Neural cell (in vitro differentiated cells): ENCODE measurements around the gene CCDC47. TPM values are rescaled to one million over a fixed set of nuclear protein-coding genes. Genes with fewer than 3 reads are reported as not detected.

Experiments used
- H2AFZ ChIP-seq: fragments of 200-600, 300-800 bp; sonication (generic), shearing (Covaris generic); 2 replicates; pipeline ENCODE4 v1.6.0; 2014; ENCODE audit warnings: low read depth, mild to moderate bottlenecking, antibody characterized with exemption, low read length, moderate library complexity
- H3F3A ChIP-seq: fragments of 200-600 bp; shearing (Covaris generic); 2 replicates; pipeline ENCODE4 v1.6.1; 2016; ENCODE audit warnings: mild to moderate bottlenecking, moderate library complexity, mixed read lengths, antibody characterized with exemption, low read length; ENCODE audit not compliant: insufficient read depth, poor library complexity, severe bottlenecking
- H3K27ac ChIP-seq: fragments of 200-600, 300-800 bp; sonication (generic), shearing (Covaris generic); 2 replicates; pipeline ENCODE4 v1.5.1; 2014; ENCODE audit warnings: mild to moderate bottlenecking, low read length, moderate library complexity
- H3K27me3 ChIP-seq: fragments of 300-800, 200-600 bp; sonication (generic), shearing (Covaris generic); 2 replicates; pipeline ENCODE4 v1.6.0; 2014; ENCODE audit warnings: mild to moderate bottlenecking, low read depth, low read length, moderate library complexity; ENCODE audit not compliant: insufficient read depth
- H3K36me3 ChIP-seq: fragments of 300-800, 200-600 bp; sonication (generic), shearing (Covaris generic); 2 replicates; pipeline ENCODE4 v1.5.1; 2014; ENCODE audit warnings: mild to moderate bottlenecking, antibody characterized with exemption, low read length, moderate library complexity; ENCODE audit not compliant: insufficient read depth
- H3K4me2 ChIP-seq: fragments of 300-800, 200-600 bp; sonication (generic), shearing (Covaris generic); 2 replicates; pipeline ENCODE4 v1.6.0; 2014; ENCODE audit warnings: mild to moderate bottlenecking, low read length
- H3K4me3 ChIP-seq: fragments of 300-800, 200-600 bp; sonication (generic), shearing (Covaris generic); 2 replicates; pipeline ENCODE4 v1.5.1; 2014; ENCODE audit warnings: mild to moderate bottlenecking, low read length, moderate library complexity
- H3K79me2 ChIP-seq: fragments of 200-600 bp; shearing (Covaris generic); replicated peaks from 2 replicates; pipeline ENCODE4 v1.6.0; 2014; ENCODE audit warnings: mild to moderate bottlenecking, low read length, moderate library complexity; ENCODE audit not compliant: insufficient read depth
- H3K9ac ChIP-seq: fragments of 300-800, 200-600 bp; sonication (generic), shearing (Covaris generic); 2 replicates; pipeline ENCODE4 v1.6.1; 2016; ENCODE audit warnings: mild to moderate bottlenecking, low read length, mixed read lengths
- H3K9me2 ChIP-seq: fragments of 200-600 bp; shearing (Covaris generic); 2 replicates; pipeline ENCODE4 v1.6.1; 2016; ENCODE audit warnings: mild to moderate bottlenecking, low read length, mixed read lengths; ENCODE audit not compliant: insufficient read depth
- H3K9me3 ChIP-seq: fragments of 200-600, 300-800 bp; sonication (generic), shearing (Covaris generic); 2 replicates; pipeline ENCODE4 v1.6.1; 2016; ENCODE audit warnings: mild to moderate bottlenecking, mixed run types, low read length, moderate library complexity, mixed read lengths
- H4K20me1 ChIP-seq: fragments of 200-600 bp; shearing (Covaris generic); 2 replicates; pipeline ENCODE4 v1.6.1; 2016; ENCODE audit warnings: mild to moderate bottlenecking, mixed run types; ENCODE audit not compliant: insufficient read depth
- EP300 ChIP-seq: fragments of 450-650 bp; conservative IDR thresholded peaks from 2 replicates; pipeline ENCODE4 v1.6.1; 2014; ENCODE audit warnings: antibody characterized with exemption, mild to moderate bottlenecking, moderate library complexity; ENCODE audit not compliant: poor library complexity, severe bottlenecking
- EZH2 ChIP-seq: fragments of 200-600, 300-800 bp; shearing (Covaris generic), sonication (generic); IDR thresholded peaks from 2 replicates; pipeline ENCODE4 v1.6.1; 2014; ENCODE audit warnings: antibody characterized with exemption, low read length, borderline replicate concordance, mild to moderate bottlenecking; ENCODE audit not compliant: insufficient read depth, poor library complexity, severe bottlenecking
- POLR2AphosphoS5 ChIP-seq: IDR thresholded peaks from 2 replicates; pipeline ENCODE4 v1.6.1; 2012
- RAD21 ChIP-seq: fragments of 450-650 bp; conservative IDR thresholded peaks from 2 replicates; pipeline ENCODE4 v1.6.1; 2014; ENCODE audit warnings: antibody characterized with exemption, mild to moderate bottlenecking, moderate library complexity
- SMC3 ChIP-seq: fragments of 450-650 bp; conservative IDR thresholded peaks from 2 replicates; pipeline ENCODE4 v1.6.1; 2014; ENCODE audit warnings: antibody characterized with exemption, mild to moderate bottlenecking, moderate library complexity; ENCODE audit not compliant: poor library complexity
- TAF1 ChIP-seq: IDR thresholded peaks from 2 replicates; pipeline ENCODE4 v1.6.1; 2012; ENCODE audit warnings: low read depth
- polyA plus RNA-seq: library from polyadenylated mRNA; depleted of rRNA; stranded (reverse); fragments of >200 nt; gene quantifications from 2 replicates; pipeline ENCODE4 v1.2.3, GENCODE V29; 2014
- TF ChIP-seq, protein P1 (sequence below): IDR thresholded peaks from 2 replicates; pipeline ENCODE4 v1.6.1; 2012; ENCODE audit warnings: borderline replicate concordance
- TF ChIP-seq, protein P2 (sequence below): fragments of 450-650 bp; IDR thresholded peaks from 2 replicates; pipeline ENCODE4 v1.5.1; 2014; ENCODE audit warnings: antibody characterized with exemption, mild to moderate bottlenecking, moderate library complexity; ENCODE audit not compliant: poor library complexity, severe bottlenecking

Gene CCDC47
- polyA plus RNA-seq, 1 donor from 2014 or later: 49.3 TPM

DNA sequence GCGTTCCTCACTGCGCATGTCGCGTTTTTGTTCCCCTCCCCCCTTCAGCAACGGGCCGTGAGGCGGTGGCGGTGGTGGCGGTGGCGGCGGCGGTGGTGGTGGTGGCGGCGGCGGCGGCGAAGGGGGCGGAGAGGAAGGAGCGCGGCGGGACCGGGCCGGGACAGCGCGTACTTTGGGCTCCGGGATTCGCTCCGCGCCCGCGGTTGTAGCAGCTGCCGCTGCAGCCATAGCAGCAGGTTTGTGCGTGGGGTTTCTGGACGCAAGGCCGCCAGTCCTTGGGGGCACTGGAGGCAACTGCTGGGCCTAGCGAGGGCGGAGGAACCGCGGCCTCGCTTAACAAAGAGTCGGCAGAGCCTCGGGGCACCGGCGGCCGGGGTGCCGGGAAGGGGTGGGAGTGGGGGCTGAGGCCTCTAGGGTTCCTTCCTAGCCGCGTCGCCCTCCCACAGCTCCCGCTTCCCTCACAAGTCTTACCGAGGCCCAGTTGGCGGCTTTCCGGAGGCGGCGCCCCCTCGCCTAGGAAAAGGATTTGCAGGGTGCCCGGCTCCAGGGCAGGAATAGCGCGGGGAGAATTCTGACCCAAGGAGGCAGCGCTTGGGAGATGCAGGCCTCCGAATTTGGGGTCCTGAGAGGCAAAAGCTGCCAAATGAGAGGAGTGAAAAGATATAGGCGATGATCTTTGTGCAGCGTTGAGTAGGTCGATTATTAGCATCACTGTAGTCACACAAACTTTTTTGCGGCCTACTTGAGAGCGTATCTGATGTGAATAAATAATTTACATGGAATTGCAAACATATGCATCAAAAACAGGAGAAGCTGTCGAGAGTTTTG, 958 bp upstream of the CCDC47 start, which contains the start of gene DDX42:
TSS of gene DDX42 (plus strand) at position 30 of the 828 bp plus-strand sequence. CDS start 12,880 bp downstream, outside the sequence.
- Histone ChIP-seq H3K9me2 (no peaks in the 10 kb centered on the region), H3F3A (no peaks in the 10 kb centered on the region), H3K36me3 (no peaks in the 10 kb centered on the region), H3K4me2 (peak within 1 kb of the TSS; percentile 99), H3K79me2 (peaks cover 78% of the 10 kb centered on the region), H3K4me3 (peak within 1 kb of the TSS; percentile 80), H3K27me3 (no peaks in the 10 kb centered on the region), H3K9ac (peak within 1 kb of the TSS; percentile 96), H4K20me1 (peaks cover 16% of the 10 kb centered on the region), H3K9me3 (no peaks in the 10 kb centered on the region), H2AFZ (peak within 1 kb of the TSS; percentile 51), H3K27ac (peak within 1 kb of the TSS; percentile 90)
- peak; percentile 95 for TF ChIP-seq POLR2AphosphoS5
- TF ChIP-seq, protein P1, sequence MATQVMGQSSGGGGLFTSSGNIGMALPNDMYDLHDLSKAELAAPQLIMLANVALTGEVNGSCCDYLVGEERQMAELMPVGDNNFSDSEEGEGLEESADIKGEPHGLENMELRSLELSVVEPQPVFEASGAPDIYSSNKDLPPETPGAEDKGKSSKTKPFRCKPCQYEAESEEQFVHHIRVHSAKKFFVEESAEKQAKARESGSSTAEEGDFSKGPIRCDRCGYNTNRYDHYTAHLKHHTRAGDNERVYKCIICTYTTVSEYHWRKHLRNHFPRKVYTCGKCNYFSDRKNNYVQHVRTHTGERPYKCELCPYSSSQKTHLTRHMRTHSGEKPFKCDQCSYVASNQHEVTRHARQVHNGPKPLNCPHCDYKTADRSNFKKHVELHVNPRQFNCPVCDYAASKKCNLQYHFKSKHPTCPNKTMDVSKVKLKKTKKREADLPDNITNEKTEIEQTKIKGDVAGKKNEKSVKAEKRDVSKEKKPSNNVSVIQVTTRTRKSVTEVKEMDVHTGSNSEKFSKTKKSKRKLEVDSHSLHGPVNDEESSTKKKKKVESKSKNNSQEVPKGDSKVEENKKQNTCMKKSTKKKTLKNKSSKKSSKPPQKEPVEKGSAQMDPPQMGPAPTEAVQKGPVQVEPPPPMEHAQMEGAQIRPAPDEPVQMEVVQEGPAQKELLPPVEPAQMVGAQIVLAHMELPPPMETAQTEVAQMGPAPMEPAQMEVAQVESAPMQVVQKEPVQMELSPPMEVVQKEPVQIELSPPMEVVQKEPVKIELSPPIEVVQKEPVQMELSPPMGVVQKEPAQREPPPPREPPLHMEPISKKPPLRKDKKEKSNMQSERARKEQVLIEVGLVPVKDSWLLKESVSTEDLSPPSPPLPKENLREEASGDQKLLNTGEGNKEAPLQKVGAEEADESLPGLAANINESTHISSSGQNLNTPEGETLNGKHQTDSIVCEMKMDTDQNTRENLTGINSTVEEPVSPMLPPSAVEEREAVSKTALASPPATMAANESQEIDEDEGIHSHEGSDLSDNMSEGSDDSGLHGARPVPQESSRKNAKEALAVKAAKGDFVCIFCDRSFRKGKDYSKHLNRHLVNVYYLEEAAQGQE: peak; percentile 87
- no peak for TF ChIP-seq EZH2
- TF ChIP-seq SMC3: no peak
- peak; percentile 58 for TF ChIP-seq TAF1

DNA sequence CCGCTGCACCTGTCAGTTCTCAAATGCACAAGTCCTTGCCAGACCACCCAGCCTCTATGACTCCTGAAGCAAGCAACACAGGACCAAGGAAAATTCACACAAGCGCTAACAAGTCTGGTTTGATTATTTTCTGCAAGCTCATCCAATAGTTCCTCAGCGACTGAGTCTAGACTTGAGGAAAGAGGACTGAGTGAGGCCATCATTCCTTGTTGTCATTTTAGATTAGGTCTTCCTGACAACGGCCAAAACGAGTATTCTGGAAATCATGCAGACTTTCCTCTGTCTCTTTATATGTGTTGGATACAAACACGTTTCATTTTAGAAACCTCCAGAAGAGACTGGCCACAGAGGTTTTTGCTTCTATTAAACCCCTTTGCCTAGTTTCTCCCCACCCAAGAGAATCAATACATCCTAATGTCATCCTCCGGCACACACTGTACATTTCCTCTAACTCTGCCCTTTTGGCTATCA, 561 bp downstream of the CCDC47 start:
- Histone ChIP-seq H3K4me3 (peak overlapping the region; percentile 80), H2AFZ (peak overlapping the region; percentile 36), H3K27ac (peak overlapping the region; percentile 88), H3K9me2 (no peaks in the 10 kb centered on the region), H3K27me3 (no peaks in the 10 kb centered on the region), H4K20me1 (peaks cover 16% of the 10 kb centered on the region), H3K4me2 (peak overlapping the region; percentile 21), H3K36me3 (no peaks in the 10 kb centered on the region), H3K9me3 (no peaks in the 10 kb centered on the region), H3K79me2 (peaks cover 68% of the 10 kb centered on the region), H3F3A (no peaks in the 10 kb centered on the region), H3K9ac (peak overlapping the region; percentile 89)
- TF ChIP-seq, protein P2, sequence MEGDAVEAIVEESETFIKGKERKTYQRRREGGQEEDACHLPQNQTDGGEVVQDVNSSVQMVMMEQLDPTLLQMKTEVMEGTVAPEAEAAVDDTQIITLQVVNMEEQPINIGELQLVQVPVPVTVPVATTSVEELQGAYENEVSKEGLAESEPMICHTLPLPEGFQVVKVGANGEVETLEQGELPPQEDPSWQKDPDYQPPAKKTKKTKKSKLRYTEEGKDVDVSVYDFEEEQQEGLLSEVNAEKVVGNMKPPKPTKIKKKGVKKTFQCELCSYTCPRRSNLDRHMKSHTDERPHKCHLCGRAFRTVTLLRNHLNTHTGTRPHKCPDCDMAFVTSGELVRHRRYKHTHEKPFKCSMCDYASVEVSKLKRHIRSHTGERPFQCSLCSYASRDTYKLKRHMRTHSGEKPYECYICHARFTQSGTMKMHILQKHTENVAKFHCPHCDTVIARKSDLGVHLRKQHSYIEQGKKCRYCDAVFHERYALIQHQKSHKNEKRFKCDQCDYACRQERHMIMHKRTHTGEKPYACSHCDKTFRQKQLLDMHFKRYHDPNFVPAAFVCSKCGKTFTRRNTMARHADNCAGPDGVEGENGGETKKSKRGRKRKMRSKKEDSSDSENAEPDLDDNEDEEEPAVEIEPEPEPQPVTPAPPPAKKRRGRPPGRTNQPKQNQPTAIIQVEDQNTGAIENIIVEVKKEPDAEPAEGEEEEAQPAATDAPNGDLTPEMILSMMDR: no peak

DNA sequence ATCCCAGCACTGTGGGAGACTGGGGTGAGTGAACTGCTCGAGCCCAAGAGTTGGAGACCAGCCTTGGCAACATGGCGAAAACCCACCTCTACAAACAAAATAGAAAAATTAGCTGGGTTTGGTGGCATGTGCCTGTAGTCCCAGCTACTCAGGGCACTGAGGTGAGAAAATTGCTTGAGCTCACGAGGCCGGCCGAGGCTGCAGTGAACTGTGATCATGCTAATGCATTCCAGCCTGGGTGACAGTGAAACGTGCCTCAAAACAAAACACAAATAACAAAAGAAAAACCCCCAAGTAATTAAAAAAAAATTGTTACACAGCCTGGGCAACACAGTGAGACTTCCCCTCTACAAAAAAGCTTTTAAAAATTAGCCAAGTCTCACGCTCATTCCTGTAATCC, 5.0 kb downstream of the CCDC47 start:
- Histone ChIP-seq H3K9ac (no peak overlapping the region), H3K9me3 (no peaks in the 10 kb centered on the region), H3K79me2 (peaks cover 48% of the 10 kb centered on the region), H3K4me3 (no peak overlapping the region), H3F3A (no peaks in the 10 kb centered on the region), H2AFZ (no peak overlapping the region), H3K27me3 (no peaks in the 10 kb centered on the region), H3K36me3 (no peaks in the 10 kb centered on the region), H3K4me2 (no peak overlapping the region), H3K9me2 (no peaks in the 10 kb centered on the region), H3K27ac (no peak overlapping the region), H4K20me1 (no peaks in the 10 kb centered on the region)
- TF ChIP-seq, protein P2: no peak
- no peak for TF ChIP-seq EZH2
- TF ChIP-seq, protein P1: no peak
- TF ChIP-seq TAF1: no peak
- no peak for TF ChIP-seq EP300
- no peak for TF ChIP-seq RAD21
- no peak for TF ChIP-seq POLR2AphosphoS5
